Measurements from ENCODE around the gene RBM18.

Gene RBM18, protein sequence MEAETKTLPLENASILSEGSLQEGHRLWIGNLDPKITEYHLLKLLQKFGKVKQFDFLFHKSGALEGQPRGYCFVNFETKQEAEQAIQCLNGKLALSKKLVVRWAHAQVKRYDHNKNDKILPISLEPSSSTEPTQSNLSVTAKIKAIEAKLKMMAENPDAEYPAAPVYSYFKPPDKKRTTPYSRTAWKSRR

DNA sequence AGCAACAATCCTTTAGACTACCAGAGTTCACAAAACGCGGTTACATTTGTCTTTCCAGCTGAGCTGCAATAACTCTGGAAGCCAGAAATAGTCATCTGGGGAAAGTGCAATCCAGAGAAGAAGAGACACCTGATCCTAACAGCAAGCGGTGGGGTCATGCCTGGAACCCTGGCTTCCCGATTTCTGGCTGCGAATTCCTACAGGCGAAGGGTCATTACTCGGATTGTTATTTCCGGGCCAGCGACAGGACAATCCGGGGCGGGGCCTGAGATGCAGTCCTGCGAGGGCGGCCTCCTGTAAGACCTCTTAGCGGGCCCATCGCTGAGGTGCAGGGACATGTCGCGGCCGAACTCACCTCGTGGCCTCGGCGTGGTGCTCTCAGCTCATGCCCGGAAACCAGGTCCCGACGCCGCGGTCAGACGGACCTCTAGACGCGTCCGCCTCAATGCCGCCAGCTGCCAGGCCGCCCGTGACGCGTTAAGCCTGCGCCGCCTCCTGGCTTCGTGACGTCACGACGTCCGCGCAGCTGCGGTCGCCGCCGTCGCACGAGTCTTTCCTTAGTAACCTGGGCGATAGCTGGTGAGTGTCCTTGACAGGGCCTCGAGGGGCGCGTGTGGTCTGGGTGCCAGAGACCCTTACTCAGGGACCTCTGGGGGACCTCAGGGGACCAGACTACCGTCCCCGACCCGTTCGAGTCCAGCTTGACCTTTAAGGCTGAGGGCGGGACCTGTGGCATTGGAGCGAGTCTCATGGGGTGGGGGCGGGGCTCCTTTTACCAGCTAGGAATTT, at the start of gene RBM18, which contains the start of gene MRRF:
TSS of gene RBM18 (minus strand) at position 481 of the 789 bp plus-strand sequence. CDS start 3,348 bp downstream, outside the sequence.
TSS of gene MRRF (plus strand) at position 523 of the 789 bp plus-strand sequence. CDS start 6,010 bp downstream, outside the sequence.
- peak; percentile 72 for DNase-seq

DNA sequence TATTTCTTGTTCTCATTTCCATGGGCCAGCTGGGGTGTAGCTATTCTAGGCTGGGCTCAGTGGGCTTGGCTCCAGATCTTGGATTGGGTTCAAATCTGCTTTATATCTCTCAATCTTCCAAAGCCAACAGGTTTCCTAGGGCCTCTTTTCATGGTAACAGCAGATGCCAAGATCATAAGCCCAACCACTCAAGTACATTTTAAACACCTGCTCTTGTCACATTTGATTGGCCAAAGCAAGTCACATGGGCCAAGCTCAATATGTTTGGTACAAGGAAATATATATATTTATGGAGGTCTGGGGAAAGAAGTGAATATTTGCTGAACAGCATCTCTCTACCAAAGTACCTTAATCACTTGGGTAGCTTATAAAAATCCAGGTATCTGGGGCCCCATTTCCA, 49.5 kb upstream of the RBM18 start:
- DNase-seq = peak; percentile 94

DNA sequence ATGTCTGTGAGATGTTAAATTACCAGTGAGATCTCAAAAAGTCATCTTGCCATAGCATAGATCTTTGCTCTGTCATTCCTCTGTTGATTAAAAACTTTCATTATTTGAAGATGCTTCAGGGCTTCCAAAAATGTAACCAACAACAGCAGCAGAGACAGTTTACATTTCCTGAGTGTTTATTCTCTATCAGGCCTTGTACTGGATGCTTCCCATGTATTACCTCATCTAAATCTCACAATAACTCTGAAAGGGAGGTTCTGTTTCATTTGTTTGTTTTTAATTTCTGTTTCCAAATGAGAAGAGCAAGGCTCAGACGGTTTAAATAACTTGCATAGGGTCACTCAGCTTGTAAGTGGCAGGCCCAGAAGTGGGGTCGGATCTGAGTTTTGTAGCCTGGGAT, 45.2 kb upstream of the RBM18 start:
- no peak for DNase-seq

DNA sequence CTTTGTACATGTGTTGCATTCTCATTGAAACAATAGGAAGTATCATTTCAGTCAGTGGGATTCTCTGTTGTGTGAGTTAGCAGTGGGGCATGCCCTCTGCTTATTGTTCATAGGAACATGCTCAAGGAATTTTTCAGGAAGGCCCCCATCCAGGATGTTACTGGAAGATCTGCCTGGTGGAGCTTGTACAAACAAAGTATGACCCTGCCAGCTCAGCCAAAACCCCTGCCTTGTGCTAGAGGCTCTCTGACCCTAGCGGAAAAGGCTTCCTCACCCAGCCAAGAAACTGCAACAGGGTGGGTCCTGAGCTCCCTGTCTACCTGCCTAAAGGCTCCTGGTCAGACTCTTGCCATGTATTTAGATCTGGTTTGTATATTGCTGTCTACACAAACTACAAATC, 43.3 kb upstream of the RBM18 start:
- DNase-seq = no peak

DNA sequence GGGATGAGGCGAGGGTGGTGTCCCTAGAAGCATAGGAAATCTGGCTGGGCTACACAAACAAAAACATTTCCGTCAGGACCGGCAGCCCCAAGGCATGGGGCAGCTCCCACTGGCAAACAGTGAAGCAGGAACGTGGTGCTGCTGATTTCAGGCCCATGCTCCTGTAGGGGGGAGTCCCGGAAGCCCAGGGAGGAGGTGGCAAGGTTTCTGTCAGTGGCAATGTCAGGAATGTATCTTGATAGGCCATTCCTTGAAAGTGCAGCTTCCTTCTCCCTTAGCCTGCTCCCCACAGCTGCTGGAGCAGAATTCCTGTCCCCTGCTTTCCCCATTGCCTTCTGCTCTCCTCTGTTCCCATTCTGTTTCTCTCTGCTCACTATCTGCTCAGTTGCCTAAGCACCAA, 42.4 kb upstream of the RBM18 start:
- no peak for DNase-seq

DNA sequence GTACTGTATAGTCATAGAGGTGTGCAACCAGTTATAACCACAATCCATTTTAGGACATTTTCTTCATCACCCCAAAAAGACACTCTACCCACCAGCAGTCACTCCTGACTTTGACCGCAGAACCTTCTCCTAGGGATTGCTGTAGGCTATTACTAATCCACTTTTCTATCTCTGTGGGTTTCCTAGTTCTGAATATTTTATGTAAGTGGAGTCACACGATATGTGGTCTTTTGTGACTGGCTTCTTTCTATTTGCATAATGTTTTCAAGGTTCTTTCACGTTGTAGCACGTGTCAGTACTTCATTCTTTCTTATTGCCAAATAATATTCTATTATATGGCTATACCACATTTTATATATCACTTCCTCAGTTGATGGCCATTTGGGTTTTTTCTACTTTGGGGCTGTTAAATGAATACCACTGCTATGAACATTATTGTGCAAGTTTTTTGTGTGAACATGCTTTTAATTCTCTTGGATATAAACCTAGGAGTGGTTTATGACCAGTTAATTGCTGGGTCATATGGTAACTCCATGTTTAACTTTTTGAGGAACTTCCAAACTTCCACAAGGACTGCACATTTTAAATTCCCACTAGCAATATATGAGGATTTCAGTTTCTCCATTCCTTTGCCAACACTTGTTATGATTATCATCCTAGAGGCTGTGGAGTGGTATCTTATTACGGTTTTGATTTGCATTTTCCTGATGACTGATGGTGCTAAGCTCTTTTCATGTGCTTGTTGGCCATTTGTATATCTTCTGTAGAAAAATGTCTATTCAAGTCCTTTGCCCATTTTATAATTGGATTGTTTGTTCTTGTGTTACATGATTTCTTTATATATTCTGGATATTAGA, 37.8 kb upstream of the RBM18 start:
- DNase-seq = no peak

DNA sequence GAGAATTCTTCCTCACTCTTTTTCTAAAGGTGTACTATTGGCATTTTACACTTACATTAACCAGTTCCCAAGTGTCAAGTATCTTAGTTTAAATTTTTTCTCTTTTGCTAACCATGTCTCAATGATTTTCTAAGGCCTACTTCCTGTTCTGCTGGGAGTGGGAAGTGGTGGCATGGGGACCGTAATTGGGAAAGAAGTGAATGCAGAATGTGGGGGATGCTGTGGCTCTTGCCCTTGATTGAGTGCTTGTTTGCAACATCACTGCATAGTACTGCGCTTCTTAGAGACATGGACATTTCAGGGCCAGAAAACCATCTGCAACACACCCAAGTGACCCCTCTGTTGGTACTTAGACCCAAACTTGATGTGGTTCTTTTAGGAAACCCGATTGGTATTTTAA, 32.9 kb upstream of the RBM18 start:
- no peak for DNase-seq

DNA sequence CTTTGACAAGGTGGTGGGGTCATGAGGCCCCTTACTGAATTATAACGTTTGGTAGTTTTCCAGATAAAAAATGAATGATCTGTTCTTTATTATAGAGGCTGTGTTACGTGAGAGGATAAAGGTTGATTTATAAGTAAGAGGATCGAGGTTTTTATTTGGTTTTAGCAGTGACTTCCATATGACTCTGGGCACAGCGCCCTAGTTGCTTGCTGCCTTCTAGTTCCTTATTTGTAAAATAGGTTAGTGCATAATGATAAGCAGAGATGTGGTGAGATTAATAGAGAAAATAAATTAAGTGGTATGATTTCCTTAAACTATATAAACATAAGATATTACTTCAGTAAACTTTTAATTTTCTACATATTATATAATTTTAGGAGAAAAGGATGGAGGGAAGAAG, 29.9 kb upstream of the RBM18 start:
- no peak for DNase-seq

DNA sequence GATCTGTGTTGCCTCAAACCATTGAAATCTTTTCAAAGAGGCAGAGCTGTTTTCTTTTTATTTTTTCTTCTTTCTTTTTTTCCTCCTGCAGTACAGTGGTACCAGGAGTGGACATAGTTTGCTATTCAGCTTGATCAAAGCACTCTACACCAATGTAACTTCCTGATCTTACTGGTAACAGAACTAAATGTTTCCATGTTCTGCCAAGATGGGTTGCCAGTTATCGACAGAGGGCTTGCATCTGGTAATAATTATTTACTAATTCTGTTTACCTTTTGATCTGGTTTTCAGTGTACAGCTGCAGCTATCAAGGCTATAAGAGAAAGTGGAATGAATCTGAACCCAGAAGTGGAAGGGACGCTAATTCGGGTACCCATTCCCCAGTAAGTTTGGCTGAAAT, 26.8 kb upstream of the RBM18 start:
- no peak for DNase-seq

DNA sequence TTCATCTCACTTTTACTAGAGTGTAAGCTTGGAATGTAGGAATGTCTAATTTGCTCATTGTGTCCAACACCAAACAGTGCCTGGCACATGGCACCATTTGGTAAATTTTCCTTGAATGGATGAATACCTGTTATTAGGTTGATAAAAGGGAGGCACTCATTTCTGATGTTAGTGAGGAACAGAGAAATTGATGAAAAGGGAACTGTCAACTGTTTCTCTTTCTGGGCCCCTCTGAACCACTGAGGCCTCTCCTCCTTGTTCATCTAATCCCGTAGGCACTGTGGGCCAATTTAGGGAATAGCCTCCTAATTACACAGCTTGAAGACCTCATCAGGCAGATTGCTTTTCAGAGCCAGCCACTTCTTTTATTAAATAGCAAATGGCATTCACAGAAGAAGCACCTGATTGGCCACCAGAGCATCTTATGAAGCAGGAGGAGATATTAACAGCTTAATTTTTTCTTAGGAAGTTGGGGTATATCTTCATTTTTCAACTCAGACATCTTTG, 22.6 kb upstream of the RBM18 start:
- no peak for DNase-seq

DNA sequence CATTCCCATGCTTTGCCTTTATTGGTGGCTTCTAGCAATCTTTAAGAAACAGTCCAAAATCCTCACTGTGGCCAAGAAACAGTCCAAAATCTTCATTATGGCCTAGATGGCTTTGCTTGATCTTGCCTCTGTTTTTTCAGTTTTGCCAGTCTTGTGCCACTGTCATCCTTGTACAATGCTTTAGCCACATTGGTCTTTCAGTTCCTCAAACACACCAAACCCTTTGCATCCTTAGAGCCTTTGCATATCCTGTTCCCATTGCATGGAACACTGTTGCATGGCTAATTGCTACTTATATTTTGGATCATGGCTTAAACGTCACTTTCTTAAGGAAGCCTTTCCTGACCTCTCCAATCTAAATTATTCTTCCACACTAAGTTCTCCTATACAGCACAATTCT, 22.1 kb upstream of the RBM18 start:
- no peak for DNase-seq

DNA sequence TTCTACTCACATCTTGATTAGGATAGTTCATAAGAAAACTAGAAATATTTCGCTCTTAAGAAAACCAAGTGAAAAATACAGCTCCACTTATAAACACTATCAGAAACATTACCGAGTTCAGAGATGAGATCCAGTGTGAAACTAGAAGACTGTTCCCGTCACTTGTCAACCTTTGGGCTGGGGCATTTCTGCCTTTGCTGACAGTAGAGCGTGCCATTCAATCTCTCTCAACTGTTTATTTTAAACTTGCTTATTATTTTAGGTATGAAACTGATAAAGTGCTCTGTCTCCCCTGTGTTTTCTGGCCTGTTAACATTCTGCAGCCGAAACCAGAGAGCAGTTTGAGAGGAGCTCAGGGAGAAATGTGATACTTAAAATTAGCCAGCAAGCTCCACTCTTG, 16.7 kb upstream of the RBM18 start:
- DNase-seq = no peak

DNA sequence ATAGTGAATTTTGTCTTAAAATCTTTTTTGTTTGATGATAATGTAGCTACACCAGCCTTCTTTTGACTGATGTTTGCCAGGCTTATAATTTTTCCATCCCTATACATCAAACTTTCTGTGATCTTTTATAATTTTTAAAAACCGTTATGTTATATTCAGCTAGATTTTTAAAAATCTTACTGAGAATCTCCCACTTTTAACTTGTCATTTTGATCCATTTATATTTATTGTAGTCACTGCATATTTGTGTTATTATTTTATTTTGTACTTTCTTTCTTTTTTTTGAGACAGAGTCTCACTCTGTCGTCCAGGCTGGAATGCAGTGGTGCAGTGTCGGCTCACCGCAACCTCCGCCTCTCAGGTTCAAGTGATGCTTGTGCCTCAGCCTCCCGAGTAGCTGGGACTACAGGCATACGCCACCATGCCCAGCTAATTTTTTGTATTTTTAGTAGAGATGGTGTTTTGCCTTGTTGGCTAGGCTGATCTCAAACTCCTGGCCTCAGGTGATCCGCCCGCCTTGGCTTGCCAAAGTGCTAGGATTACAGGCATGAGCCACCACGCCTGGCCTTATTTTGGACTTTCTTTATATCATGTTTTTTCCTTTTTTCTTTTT, 12.8 kb upstream of the RBM18 start:
- no peak for DNase-seq

DNA sequence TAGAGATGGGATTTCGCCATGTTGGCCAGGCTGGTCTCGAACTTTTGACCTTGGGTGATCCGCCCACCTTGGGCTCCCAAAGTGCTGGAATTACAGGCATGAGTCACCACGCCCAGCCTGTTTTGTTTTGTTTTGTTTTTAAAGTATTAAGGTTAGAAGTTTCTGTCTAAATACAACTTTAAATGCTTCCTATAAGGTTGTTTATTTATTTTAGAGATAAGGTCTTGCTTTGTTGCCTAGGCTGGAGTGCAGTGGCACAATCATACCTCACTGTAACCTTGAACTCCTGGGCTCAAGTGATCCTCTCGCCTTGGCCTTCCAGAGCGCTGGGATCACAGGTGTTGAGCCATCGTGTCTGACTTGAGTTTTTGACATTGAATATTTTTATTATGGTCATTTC, 11.5 kb upstream of the RBM18 start:
- DNase-seq = no peak

DNA sequence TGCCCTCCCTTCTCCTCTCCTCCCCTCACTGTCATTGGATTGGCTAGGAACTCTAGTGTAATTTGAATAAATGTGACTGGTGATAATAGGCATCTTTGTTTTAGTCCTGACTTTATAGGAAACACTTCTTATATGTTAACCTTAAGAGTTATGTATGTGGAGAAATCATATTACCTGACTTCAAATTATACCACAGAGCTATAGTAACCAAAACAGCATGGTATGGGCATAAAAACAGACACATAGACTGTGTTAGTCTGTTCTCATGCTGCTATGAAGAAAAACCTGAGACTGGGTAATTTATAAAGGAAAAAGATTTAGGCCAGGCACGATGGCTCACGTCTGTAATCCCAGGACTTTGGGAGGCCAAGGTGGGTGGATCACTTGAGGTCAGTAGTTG, 9.4 kb upstream of the RBM18 start:
- no peak for DNase-seq

DNA sequence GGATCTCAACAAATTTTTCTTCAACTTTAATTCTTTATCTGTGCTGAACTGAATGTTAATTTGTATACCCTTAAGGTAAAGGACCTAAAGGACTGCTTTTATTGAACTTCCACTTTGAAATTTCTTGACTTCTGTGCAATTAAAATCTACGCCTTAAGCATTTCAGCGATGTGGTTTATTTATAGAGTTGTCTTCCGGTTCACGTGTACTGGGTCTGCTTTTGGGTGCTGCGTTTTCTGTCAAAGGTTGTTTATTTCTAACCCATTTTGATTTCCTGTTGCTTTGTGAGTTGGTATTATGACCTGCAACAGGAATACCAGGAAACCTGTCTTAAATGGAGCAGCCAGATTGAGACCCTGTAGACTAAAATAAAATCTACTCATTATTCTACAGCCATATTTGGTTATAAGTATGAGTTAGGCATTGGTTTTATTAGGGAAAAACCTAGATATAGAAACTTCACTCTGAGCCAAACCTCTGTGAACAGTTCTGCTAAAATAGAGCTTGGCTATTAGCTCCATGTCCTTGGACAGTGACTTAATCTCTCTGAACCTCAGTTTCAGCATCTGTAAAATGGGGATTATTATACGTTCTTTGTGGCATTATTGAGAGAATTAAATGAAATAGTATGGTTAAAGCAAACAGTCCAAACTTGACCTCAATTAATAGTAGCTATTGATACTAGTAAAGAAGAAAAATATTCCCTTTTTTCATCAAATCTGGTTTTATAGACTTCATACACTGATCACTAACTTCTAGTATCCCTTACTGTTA, 3.6 kb upstream of the RBM18 start:
- no peak for DNase-seq

DNA sequence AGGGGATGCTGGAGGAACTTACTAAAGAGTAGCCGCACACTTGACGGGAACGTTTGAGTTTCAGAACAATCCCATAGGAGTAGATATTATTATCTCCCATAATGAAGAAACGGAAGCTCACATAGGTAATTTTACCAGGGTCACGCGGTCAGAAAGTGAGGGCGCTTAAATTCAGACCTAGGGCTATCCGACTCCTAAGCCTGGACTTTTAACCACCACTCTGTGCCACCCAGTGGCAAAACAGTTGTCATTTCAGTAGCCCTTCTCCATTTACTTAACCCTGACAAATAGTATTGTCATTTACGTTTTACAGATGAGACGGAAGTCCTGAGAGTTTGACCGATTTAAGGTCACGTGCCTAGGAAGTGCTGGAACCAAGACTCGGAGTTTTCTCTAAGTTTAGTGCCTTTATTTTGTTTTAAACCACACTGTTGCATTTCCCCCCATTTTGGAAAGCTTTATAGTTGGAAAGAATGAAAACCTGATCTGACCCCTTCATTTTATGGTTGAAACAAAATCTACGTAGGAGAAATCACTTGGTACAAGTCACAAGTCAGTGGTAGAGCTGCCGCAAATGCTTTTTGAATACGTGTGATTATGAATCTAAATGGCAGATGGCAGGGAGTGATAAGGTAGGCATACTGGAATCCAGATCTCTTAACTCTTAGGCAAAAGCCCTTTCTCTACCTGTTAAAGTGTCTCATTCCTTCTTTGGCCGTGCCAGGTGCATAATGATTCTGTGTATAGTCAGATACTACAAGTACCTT, 692 bp upstream of the RBM18 start:
- no peak for DNase-seq

DNA sequence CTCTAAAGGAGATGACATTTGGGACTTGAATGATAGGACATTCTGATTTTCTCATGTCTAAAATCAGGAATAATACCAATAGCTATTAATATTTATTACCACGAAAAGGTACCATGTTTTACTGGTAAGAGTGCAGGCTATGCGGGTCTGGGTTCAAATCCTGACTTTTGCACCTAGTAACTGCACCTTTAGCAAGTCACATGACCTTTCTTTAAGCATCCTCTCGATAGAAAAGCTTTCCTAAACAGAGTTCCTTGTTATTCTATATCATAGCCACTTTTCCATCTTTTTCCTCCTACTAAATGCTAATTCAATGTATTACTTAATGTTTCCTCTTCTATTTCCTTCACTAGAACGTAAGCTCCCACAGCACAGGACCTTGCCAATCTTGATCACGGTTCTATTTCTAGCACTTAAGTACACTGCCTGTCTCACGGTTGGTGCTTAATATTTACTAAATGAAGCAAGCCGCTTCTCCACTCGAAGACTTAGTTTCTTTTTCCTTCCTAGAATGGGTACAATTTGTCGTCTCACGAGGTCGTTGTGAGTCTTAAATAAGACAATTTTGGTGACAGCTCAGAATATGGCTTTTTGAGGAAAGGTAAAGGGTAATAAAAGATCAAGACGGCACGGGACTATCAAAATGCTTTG, 816 bp downstream of the RBM18 start:
- peak; percentile 8 for DNase-seq

DNA sequence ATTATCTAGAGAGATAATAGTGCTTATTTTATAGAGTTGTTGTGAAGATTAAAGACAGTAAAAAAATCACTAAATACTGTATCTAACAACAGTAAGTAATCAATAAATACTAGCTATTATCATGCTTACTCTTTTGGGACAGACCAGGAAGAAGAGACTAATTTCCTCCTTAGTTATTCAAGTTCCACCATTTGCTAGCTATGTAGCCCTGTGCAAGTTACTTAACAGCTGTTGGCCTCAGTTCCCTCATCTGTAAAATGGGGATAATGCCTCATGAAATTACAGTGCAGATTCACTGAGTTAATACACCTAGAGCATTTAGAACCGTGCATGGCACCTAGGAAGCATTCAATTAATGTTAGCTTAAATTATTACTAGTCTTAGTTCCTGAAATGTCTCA, 2.6 kb downstream of the RBM18 start:
- no peak for DNase-seq

DNA sequence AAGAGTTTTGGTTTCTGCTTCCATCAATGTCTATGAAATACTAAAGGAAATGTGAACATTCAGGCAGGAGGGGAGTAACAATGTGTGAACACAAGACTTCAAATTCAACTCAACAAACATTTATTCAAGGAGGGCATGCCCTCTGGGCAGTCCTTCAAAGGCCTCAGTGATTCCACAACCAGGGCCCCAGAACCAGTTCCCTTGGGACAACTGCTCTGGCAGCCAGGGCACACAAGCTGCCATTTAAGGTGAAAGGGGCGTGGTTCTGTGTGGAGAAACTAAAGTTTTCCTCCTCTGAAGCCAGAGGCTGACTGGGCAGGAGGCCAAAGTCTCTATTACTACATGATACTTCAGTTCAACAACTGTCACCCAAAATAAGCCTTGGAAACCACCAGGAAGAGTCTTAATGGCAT, 3.2 kb downstream of the RBM18 start:
- peak; percentile 66 for DNase-seq

DNA sequence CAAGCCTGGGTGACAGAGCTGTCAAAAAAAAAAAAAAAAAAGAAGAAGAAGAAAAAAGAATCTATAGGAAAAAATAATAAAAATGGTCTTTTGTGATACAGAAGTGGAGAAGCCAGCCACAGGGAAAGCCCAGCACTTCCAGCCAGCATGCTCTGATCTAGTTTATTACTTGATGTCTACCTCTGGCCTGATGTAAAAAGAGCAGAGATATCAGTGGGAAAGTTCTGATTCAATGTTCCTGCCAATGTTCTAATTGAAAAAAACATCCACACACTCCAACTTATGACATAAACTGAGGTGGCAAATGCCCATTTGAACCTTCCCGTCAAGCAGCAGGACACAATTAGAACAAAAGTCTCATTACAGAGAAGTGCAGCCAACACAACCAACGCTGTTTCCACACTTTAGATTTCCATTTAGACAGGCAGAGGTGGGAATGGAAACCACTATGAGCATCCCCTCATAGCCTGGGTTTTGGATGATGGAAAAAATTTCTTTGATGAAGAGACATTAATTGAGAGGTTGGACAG, 5.7 kb downstream of the RBM18 start:
- no peak for DNase-seq
